GM19468 (cell line): ENCODE data around the gene SOCS1.

Source experiments
- ATAC-seq: cut with Tn5 transposase; IDR thresholded peaks from one replicate; pipeline ENCODE4 v1.9.1; 2021; ENCODE audit warnings: mild to moderate bottlenecking, moderate library complexity, moderate number of reproducible peaks; ENCODE audit not compliant: unreplicated experiment; ENCODE audit errors: extremely low read depth

SOCS1 gene

GRCh38 chr16:11250091-11250785, 5.8 kb downstream of the SOCS1 start:
- ATAC-seq: no peak

- ATAC-seq: no peak
Observed at GRCh38 chr16:11249233-11250061, 6.6 kb downstream of the SOCS1 start.

- no peak for ATAC-seq
Observed at GRCh38 chr16:11248133-11248532, 7.9 kb downstream of the SOCS1 start.

GRCh38 chr16:11245988-11246387, 10.0 kb downstream of the SOCS1 start:
- ATAC-seq: no peak

- no peak for ATAC-seq
Observed at GRCh38 chr16:11245222-11245737, 10.7 kb downstream of the SOCS1 start.

- no peak for ATAC-seq
Observed at GRCh38 chr16:11242658-11243057, 13.3 kb downstream of the SOCS1 start.

GRCh38 chr16:11241480-11242204, 14.4 kb downstream of the SOCS1 start:
- no peak for ATAC-seq

GRCh38 chr16:11240636-11241473, 15.1 kb downstream of the SOCS1 start:
- ATAC-seq: no peak

GRCh38 chr16:11239644-11240632, 16.1 kb downstream of the SOCS1 start:
- ATAC-seq: no peak

GRCh38 chr16:11238272-11239202, 17.5 kb downstream of the SOCS1 start:
- ATAC-seq: no peak

GRCh38 chr16:11236461-11237254, 19.3 kb downstream of the SOCS1 start:
- no peak for ATAC-seq

GRCh38 chr16:11235703-11235991, 20.4 kb downstream of the SOCS1 start:
- ATAC-seq: no peak

- no peak for ATAC-seq
Observed at GRCh38 chr16:11234884-11235702, 20.9 kb downstream of the SOCS1 start.

- no peak for ATAC-seq
Observed at GRCh38 chr16:11233727-11234376, 22.2 kb downstream of the SOCS1 start.

- ATAC-seq: peak; percentile 53
Observed at GRCh38 chr16:11232852-11233726, 22.9 kb downstream of the SOCS1 start.
